NCI-H2107 treated with DMSO at 0.1 percent for 48 hours (cell line): ENCODE measurements around the gene AATF.
A peak's percentile ranks its signal among the peaks of the same experiment; 100 is the strongest.
"Not testable (repeated sequence)": the region's sequence is repeated elsewhere in the genome, so short reads cannot be mapped to it uniquely, and the experiment has no call there.

Experiments used
- DNase-seq: peaks from one replicate; lab custom pipeline; 2025; ENCODE audit not compliant: unreplicated experiment; lab: John Stamatoyannopoulos, UW

The AATF gene

GRCh38 chr17:37073464-37073863 is 124.7 kb downstream of the AATF start:
- not testable (repeated sequence) for DNase-seq

GRCh38 chr17:37079065-37079708 is 130.4 kb downstream of the AATF start:
- DNase-seq, result no peak

- no peak for DNase-seq
These were observed 131.0 kb downstream of the AATF start for GRCh38 chr17:37079735-37080134.

DNA sequence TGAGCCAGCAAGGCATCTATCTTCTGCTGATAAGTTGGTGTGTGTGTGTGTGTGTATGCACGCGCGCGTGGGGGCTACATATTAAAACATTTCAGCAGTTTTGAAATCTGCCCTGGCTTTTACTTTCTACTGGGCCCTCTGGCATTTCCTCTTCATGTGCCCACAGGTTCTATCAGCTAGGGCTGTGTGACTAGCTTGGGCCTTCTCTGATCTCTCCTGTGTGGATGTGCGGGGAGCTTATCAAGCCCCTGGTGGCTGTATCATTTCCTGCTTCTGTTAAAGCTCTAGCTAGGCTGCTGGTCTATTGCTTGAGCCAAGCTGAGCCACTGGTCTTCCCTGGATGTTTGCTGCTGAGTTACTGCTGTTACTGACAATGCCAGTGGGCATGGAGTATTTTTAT is 132.5 kb downstream of the AATF start:
- no peak for DNase-seq

DNA sequence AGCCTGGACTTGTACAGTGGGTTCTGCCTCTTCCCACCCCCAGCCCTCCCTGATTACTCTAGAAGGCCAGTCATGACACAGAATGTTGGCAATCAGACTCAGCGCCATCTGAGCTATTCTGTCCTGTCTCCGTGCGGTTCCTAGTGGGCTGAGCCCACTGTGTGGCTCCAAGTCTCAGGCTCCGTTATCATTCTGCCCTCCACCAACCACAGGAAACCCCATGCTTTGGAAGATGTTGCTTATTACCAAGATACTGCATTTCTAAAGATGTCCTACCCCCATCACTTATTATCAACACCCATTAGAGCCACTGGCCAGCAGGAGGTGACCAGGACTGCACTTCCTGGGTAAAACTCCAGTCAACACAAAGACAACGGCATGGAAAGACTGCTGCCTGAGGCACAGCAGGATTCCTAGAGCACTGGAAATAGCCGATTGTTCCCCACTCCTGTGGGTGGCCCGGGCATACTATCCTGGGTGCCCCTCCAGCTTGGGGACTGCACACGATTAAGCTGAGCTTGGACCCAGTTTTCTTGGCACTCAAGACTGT is 133.6 kb downstream of the AATF start:
- DNase-seq, result no peak

- no peak for DNase-seq
These were observed 134.2 kb downstream of the AATF start for GRCh38 chr17:37082985-37083384.

- peak; percentile 17 for DNase-seq
These were observed 134.7 kb downstream of the AATF start for GRCh38 chr17:37083456-37083855.

GRCh38 chr17:37084372-37084771 is 135.6 kb downstream of the AATF start:
- DNase-seq, result no peak

GRCh38 chr17:37086334-37086733 is 137.6 kb downstream of the AATF start:
- DNase-seq, result no peak

GRCh38 chr17:37086948-37087347 is 138.2 kb downstream of the AATF start:
- no peak for DNase-seq

DNA sequence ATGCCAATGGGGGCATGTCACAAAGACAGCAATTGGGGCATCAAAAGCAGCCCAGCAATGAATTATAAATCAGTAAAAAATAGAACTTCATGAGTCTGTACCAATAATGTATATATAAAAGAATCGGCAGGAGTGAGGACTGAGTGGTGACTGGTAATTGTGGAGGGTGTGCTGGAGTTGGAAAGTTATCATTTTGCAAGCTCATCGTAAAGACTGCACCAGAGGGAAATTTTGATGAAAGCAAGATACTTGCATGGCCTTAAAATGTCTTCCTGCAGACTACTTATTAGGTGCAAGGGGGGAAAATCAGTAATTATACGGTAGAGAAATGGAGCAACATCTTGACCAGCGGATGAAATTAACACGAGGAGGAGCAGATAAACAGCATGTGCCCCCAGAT is 138.9 kb downstream of the AATF start:
- DNase-seq, result no peak

DNA sequence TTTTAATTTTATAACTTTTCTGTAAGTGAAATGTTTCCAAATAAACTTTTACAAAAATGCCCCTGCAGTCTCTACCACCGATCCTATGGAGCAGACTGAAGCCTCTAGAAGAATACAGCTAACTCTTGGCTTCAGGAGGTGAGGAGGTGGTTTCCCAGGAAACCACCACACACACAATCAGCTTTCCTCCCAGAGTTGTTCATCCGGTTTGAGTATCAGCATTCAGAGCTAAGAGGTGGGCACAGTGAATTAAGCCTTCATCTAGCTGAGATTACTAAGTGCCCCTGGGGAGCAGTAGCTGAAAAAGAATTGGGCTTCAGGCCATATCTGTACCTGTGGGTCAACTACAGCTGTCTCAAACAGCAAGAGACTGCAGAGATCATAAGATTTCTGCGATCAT is 139.7 kb downstream of the AATF start:
- DNase-seq, result peak; percentile 20

GRCh38 chr17:37088913-37089312 is 140.2 kb downstream of the AATF start:
- no peak for DNase-seq

DNA sequence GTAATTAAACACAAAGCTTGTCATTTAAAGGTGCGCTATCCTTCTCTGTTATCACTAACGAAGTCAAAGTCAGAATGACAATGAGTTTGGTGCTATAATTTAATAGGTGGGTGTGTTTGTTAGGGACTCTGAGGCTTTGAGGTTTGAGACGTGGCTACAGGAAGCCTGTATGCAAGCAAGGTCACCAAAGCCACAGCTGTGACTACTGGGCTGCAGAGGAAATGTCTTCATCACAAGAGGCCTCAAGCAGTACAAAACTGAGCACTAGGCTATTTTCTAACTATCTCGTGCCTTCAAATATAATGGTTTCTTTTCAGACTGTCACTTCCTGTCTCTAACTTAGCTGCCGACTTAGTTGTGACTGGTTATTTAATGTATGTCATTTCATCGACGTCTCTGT is 141.2 kb downstream of the AATF start:
- DNase-seq, result no peak

DNA sequence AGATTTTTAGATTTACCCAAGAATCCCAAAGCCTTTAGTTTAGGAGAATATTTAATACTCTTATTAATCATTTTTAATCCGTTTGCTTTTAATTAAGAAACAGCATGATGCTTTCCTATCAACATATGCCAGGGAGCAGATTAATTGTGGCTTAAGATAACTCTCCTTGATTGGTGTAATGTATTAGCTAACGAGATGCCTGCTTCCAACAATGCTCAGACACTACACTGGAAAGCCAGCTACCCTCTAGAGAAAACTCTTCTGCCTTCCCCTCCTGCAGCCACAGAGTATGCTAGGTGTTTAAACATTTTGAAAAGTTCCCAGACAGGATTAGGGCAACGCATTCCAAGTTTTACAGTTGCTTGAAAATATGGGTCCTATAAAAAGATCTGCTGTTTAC is 142.2 kb downstream of the AATF start:
- no peak for DNase-seq

- DNase-seq, result no peak
These were observed 143.3 kb downstream of the AATF start for GRCh38 chr17:37092071-37092470.

- no peak for DNase-seq
These were observed 143.9 kb downstream of the AATF start for GRCh38 chr17:37092701-37093100.

GRCh38 chr17:37094391-37094790 is 145.6 kb downstream of the AATF start:
- no peak for DNase-seq

GRCh38 chr17:37096071-37096470 is 147.3 kb downstream of the AATF start:
- DNase-seq, result no peak

GRCh38 chr17:37097154-37097553 is 148.4 kb downstream of the AATF start:
- DNase-seq, result no peak

GRCh38 chr17:37098152-37098551 is 149.4 kb downstream of the AATF start:
- no peak for DNase-seq

GRCh38 chr17:37098910-37099664 is 150.3 kb downstream of the AATF start:
- no peak for DNase-seq
